ENCODE measurements around the gene DSG4. TPM values are rescaled to one million over a fixed set of nuclear protein-coding genes. Genes with fewer than 3 reads are reported as not detected.

The DSG4 gene
- total and polyA plus RNA-seq, 9 of the 15 experiments (the other 6 are each of a cell fraction or from before 2014, with no cell fraction given): not detected

DNA sequence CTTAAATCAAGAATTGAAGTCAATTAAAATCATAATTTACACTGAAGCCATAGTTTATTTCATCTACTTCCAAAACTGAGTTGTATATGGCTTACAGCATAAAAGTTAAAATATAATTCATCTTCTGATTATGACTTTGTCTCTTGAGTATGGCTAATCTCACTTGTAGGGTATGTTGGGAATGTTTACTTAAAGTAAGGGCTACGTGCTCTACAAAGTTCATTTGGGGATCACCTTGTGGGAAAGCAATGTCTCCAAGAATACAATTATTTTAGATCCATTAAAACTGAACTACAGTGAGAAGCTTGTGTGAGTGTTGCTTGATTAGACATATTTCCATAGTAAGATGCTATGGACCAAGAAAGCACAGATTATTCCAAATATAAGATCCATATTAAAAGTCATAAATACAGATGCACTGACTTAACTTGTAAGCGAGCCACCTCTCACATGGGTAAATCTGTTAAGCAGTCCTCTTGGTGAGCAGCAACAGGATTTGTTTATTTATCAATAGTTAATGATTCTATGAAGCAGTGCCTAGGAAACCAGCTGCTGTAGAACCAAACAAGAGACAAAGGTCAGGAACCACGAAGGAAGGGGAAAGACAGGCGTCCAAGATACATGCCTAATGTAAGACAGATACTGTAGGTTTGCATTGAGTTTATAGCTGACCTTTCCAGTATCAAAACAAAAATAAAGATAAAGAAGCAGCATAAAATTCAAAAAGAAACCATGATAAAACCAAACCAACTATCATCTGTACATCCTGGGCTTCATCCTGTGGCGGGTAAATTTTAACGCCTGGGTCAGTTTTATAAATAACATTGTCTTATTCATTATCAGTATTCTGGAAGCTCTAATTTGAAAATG, 24.8 kb downstream of the DSG4 start (continued):
- TF ChIP-seq HOXB6 (CRISPR knock-in tag; IDR thresholded peaks at IDR 0.05; ENCODE audit: borderline replicate concordance): no peak

DNA sequence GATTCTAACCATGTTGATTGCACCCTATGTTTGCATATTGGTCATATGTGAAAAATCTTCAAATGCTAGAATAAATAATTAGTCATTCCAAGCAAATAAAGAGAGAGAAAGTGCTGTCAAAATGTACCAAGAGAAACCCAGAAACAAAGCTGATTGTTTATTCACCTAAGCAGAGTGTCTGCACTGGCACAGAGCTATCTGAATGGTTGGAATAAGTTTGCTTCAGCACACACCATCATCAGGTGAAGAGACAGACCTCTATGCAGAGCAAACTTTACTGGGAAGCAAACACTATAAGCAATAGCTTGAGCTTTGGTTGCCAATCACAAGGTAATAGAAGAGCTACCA, 25.4 kb downstream of the DSG4 start:
- POLR2A ChIA-PET: no interaction called here
- no peaks in the 10 kb centered on the region for H3K9me1 ChIP-seq (ENCODE audit: control insufficient read depth, insufficient read depth, low read length)
- no TSS peak for BruUV-seq (replicated peaks)
- no peak for FAIRE-seq
- in situ Hi-C loops (cut with MboI): no loop called here
- H3K27ac ChIP-seq (ENCODE audit: extremely low read depth, low read depth, low read length): no peak overlapping the region
- no peaks in the 10 kb centered on the region for H3K79me2 ChIP-seq (ENCODE audit: control insufficient read depth, insufficient read depth, low read length)
- DNase-seq (ENCODE audit: extremely low read depth in 1 of 4, low spot score in 3 of 4): no peak
- intact Hi-C loops (cut with micrococcal nuclease): no loop called here
- H2AFZ ChIP-seq (ENCODE audit: low read depth, low read length): no peak overlapping the region
- H3K36me3 ChIP-seq (ENCODE audit: control insufficient read depth, insufficient read depth, low read length): no peaks in the 10 kb centered on the region
- no peaks in the 10 kb centered on the region for H4K20me1 ChIP-seq (replicated peaks; ENCODE audit: control insufficient read depth, insufficient read depth, low read length)
- ATAC-seq: peak; percentile 23; the same call in 1 of the 3 replicates
- H3K4me3 ChIP-seq: no peak overlapping the region
- H3K4me2 ChIP-seq (ENCODE audit: insufficient read depth, low read length): no peak overlapping the region
- H3K9ac ChIP-seq (ENCODE audit: insufficient read depth in 1 of 2, low read depth in 2 of 2, low read length in 2 of 2): no peak overlapping the region
- no peaks in the 10 kb centered on the region for H3K9me3 ChIP-seq (replicated peaks; ENCODE audit: control insufficient read depth, insufficient read depth, low read depth, low read length)
- no peaks in the 10 kb centered on the region for H3K27me3 ChIP-seq (ENCODE audit: control insufficient read depth in 2 of 2, insufficient read depth in 2 of 2, low read length in 2 of 2)
- CTCF ChIA-PET (ENCODE audit: low intra/inter-chr PET ratio): no interaction called here
- no peaks in the 10 kb centered on the region for H3K4me1 ChIP-seq (replicated peaks in 1 of 2; ENCODE audit: control insufficient read depth in 2 of 2, insufficient read depth in 2 of 2, low read length in 2 of 2)
- TF ChIP-seq IFI16 (CRISPR knock-in tag; IDR thresholded peaks at IDR 0.05) (no peak), TCF7L2 (IDR thresholded peaks at IDR 0.05; ENCODE audit: low read depth, low read length) (no peak), ZNF507 (tag; conservative IDR thresholded peaks at IDR 0.05) (no peak), PHF21A (IDR thresholded peaks at IDR 0.05; ENCODE audit: borderline replicate concordance, low read depth) (no peak), NFE2L1 (tag; IDR thresholded peaks at IDR 0.05; ENCODE audit: borderline replicate concordance, low read depth) (no peak), DDX20 (tag; IDR thresholded peaks at IDR 0.05; ENCODE audit: low read depth) (no peak), CAMTA2 (CRISPR knock-in tag; conservative IDR thresholded peaks at IDR 0.05) (no peak), GTF2E2 (tag; IDR thresholded peaks at IDR 0.05) (no peak), PML (IDR thresholded peaks at IDR 0.05; ENCODE audit: low read length) (no peak)
- TF ChIP-seq, protein P1, sequence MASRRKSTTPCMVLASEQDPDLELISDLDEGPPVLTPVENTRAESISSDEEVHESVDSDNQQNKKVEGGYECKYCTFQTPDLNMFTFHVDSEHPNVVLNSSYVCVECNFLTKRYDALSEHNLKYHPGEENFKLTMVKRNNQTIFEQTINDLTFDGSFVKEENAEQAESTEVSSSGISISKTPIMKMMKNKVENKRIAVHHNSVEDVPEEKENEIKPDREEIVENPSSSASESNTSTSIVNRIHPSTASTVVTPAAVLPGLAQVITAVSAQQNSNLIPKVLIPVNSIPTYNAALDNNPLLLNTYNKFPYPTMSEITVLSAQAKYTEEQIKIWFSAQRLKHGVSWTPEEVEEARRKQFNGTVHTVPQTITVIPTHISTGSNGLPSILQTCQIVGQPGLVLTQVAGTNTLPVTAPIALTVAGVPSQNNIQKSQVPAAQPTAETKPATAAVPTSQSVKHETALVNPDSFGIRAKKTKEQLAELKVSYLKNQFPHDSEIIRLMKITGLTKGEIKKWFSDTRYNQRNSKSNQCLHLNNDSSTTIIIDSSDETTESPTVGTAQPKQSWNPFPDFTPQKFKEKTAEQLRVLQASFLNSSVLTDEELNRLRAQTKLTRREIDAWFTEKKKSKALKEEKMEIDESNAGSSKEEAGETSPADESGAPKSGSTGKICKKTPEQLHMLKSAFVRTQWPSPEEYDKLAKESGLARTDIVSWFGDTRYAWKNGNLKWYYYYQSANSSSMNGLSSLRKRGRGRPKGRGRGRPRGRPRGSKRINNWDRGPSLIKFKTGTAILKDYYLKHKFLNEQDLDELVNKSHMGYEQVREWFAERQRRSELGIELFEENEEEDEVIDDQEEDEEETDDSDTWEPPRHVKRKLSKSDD (conservative IDR thresholded peaks at IDR 0.05; ENCODE audit: low read length): no peak
- TF ChIP-seq, protein P2, sequence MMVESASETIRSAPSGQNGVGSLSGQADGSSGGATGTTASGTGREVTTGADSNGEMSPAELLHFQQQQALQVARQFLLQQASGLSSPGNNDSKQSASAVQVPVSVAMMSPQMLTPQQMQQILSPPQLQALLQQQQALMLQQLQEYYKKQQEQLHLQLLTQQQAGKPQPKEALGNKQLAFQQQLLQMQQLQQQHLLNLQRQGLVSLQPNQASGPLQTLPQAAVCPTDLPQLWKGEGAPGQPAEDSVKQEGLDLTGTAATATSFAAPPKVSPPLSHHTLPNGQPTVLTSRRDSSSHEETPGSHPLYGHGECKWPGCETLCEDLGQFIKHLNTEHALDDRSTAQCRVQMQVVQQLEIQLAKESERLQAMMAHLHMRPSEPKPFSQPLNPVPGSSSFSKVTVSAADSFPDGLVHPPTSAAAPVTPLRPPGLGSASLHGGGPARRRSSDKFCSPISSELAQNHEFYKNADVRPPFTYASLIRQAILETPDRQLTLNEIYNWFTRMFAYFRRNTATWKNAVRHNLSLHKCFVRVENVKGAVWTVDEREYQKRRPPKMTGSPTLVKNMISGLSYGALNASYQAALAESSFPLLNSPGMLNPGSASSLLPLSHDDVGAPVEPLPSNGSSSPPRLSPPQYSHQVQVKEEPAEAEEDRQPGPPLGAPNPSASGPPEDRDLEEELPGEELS (CRISPR knock-in tag; IDR thresholded peaks at IDR 0.05; ENCODE audit: borderline replicate concordance): no peak

Measured in K562 (cell line).